8988T (cell line): ENCODE measurements around the gene TCP11L2.
"Not testable (repeated sequence)": the region's sequence is repeated elsewhere in the genome, so short reads cannot be mapped to it uniquely, and the experiment has no call there.

Source experiments
- DNase-seq: peaks from one replicate; pipeline ENCODE4 v3.0.0; 2011

TCP11L2 gene

GRCh38 chr12:106308121-106308520, 5.6 kb downstream of the TCP11L2 start:
- DNase-seq = no peak

- DNase-seq = no peak
Measured at GRCh38 chr12:106308611-106309010, 6.1 kb downstream of the TCP11L2 start.

- no peak for DNase-seq
Measured at GRCh38 chr12:106309671-106310505, 7.4 kb downstream of the TCP11L2 start.

GRCh38 chr12:106310687-106311086, 8.2 kb downstream of the TCP11L2 start:
- DNase-seq = no peak

- DNase-seq = no peak
Measured at GRCh38 chr12:106311139-106311538, 8.6 kb downstream of the TCP11L2 start.

GRCh38 chr12:106313413-106313812, 10.9 kb downstream of the TCP11L2 start:
- DNase-seq = not testable (repeated sequence)

GRCh38 chr12:106315523-106315922, 13.0 kb downstream of the TCP11L2 start:
- no peak for DNase-seq

- no peak for DNase-seq
Measured at GRCh38 chr12:106317406-106318082, 15.0 kb downstream of the TCP11L2 start.

- no peak for DNase-seq
Measured at GRCh38 chr12:106321139-106321850, 18.8 kb downstream of the TCP11L2 start.

GRCh38 chr12:106323537-106323936, 21.0 kb downstream of the TCP11L2 start:
- no peak for DNase-seq

- DNase-seq = no peak
Measured at GRCh38 chr12:106327309-106327869, 24.9 kb downstream of the TCP11L2 start.

- DNase-seq = no peak
Measured at GRCh38 chr12:106328735-106329134, 26.2 kb downstream of the TCP11L2 start.

- DNase-seq = no peak
Measured at GRCh38 chr12:106329231-106329982, 26.9 kb downstream of the TCP11L2 start.

- no peak for DNase-seq
Measured at GRCh38 chr12:106331599-106331998, 29.1 kb downstream of the TCP11L2 start.

- DNase-seq = no peak
Measured at GRCh38 chr12:106332536-106332935, 30.0 kb downstream of the TCP11L2 start.

GRCh38 chr12:106333010-106333409, 30.5 kb downstream of the TCP11L2 start:
- DNase-seq = no peak

- no peak for DNase-seq
Measured at GRCh38 chr12:106333756-106334155, 31.2 kb downstream of the TCP11L2 start.

GRCh38 chr12:106341086-106341877, 38.7 kb downstream of the TCP11L2 start:
- no peak for DNase-seq

GRCh38 chr12:106342397-106343213, 40.1 kb downstream of the TCP11L2 start:
- no peak for DNase-seq

- DNase-seq = no peak
Measured at GRCh38 chr12:106343214-106343528, 40.6 kb downstream of the TCP11L2 start.

GRCh38 chr12:106344131-106344530, 41.6 kb downstream of the TCP11L2 start:
- no peak for DNase-seq
